Rectal smooth muscle tissue (tissue), 1 donor: ENCODE data around the gene AK4.

ENCODE experiments used
- H3K27ac ChIP-seq: one replicate; pipeline ENCODE4 v1.7.0; 2013; ENCODE audit warnings: low read depth, low read length, inconsistent platforms
- H3K27me3 ChIP-seq: one replicate; pipeline ENCODE4 v1.7.0; 2013; ENCODE audit warnings: low read length; ENCODE audit not compliant: control insufficient read depth, insufficient read depth
- H3K36me3 ChIP-seq: one replicate; pipeline ENCODE4 v1.7.0; 2013; ENCODE audit warnings: low read length; ENCODE audit not compliant: control insufficient read depth, insufficient read depth
- H3K4me1 ChIP-seq: one replicate; pipeline ENCODE4 v1.7.0; 2013; ENCODE audit warnings: low read length; ENCODE audit not compliant: control insufficient read depth, insufficient read depth
- H3K4me3 ChIP-seq: one replicate; pipeline ENCODE4 v1.7.0; 2013; ENCODE audit warnings: low read length
- H3K9ac ChIP-seq: one replicate; pipeline ENCODE4 v1.7.0; 2013; ENCODE audit warnings: low read length

AK4 gene

DNA sequence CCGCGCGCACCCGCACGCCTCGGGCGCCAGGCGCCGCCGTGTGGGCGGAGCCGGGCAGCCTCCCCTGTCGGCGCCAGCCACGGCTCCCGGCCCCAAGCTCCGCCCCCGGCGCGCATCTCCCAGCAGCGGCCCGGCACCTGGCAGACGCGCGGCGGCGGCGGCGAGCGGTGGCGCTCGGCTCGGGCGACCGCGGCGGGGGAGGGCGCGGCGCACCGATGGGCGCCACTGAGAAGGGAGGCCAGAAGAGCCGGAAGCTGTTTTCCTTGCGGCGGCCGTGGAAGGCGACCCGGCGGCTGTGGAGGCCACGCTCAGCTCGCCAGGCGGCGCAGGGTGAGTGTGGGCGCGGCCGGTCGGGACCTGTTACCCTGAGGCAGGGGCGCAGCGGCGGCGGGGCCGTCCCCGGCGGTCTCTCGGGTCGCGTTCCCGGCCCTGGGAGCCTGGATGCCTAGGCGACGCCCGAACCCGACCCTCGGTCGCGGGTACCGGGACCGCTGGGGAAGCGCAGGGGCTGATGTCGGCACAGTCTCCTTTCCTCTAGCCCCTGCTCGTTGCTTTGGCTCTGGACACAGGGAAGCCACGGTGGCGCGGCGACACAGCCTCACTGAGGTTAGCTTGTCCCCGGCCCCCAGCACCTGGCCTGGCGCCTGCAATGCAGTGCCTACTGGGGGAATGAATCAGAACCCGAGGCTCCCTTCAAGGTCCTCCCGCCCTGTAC, 106.5 kb downstream of the AK4 start:
- H3K27ac ChIP-seq, result no peak overlapping the region
- no peak overlapping the region for H3K9ac ChIP-seq
- H3K4me1 ChIP-seq, result no peaks in the 10 kb centered on the region

DNA sequence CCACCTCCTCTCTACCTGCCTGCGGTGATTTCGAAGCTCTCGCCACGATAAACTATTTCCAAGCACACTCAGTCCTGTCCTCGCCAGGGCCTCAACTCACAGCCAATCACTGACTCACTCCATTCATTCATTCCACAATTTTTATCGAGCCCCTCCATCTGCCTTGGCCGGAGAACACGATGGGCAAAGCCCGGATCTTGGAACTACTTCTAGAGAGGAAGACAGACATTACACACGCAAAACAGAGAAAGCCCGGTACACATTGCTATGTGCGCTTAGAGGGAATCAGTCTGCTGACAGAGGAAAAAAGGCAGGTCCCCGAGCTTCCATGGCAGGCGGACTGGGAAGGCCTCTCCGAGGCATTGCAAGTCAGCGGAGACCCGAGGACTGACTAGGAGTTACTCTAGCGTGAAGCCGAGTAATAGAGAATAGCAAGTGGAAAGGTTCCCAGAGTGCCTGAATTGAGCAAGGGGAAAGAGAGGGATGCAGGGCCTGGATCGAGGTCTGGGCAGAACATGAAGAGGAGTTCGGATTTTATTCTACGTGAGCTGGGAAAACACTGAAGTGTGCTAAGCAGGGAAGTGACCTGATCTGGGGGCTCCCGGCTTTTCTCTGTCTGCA, 107.1 kb downstream of the AK4 start:
- H3K9ac ChIP-seq, result no peak overlapping the region
- H3K4me3 ChIP-seq, result peak overlapping the region; percentile 72
- H3K36me3 ChIP-seq, result no peaks in the 10 kb centered on the region
- no peak overlapping the region for H3K27ac ChIP-seq
- H3K4me1 ChIP-seq, result no peaks in the 10 kb centered on the region
- peaks cover 5% of the 10 kb centered on the region for H3K27me3 ChIP-seq

More for the DNA sequence above, 106.5 kb downstream of the AK4 start:
- Histone ChIP-seq H3K4me3 (peak overlapping the region; percentile 83), H3K36me3 (no peaks in the 10 kb centered on the region), H3K27me3 (peaks cover 5% of the 10 kb centered on the region)

DNA sequence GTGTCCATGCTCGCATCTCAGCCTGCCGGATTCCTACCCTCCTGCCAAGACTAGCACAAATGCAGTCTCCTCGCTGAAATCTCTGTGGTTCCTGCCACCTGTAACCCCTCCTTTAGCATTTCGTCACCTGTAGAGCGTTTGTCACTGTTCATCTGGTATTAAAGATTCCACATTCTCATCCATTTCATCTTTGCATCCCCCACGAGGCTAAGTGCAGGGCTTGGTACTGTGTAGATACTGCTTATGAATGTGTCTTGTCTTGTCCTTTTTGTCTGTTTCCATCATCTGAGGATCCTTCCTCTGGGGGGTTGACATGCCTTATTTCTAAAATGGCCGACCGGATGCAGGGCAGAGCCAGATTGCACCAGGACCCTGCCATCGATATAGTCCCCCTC, 107.7 kb downstream of the AK4 start:
- H3K4me1 ChIP-seq, result no peaks in the 10 kb centered on the region
- no peak overlapping the region for H3K9ac ChIP-seq
- no peaks in the 10 kb centered on the region for H3K36me3 ChIP-seq
- H3K4me3 ChIP-seq, result no peak overlapping the region
- H3K27me3 ChIP-seq, result peaks cover 5% of the 10 kb centered on the region
- H3K27ac ChIP-seq, result no peak overlapping the region

DNA sequence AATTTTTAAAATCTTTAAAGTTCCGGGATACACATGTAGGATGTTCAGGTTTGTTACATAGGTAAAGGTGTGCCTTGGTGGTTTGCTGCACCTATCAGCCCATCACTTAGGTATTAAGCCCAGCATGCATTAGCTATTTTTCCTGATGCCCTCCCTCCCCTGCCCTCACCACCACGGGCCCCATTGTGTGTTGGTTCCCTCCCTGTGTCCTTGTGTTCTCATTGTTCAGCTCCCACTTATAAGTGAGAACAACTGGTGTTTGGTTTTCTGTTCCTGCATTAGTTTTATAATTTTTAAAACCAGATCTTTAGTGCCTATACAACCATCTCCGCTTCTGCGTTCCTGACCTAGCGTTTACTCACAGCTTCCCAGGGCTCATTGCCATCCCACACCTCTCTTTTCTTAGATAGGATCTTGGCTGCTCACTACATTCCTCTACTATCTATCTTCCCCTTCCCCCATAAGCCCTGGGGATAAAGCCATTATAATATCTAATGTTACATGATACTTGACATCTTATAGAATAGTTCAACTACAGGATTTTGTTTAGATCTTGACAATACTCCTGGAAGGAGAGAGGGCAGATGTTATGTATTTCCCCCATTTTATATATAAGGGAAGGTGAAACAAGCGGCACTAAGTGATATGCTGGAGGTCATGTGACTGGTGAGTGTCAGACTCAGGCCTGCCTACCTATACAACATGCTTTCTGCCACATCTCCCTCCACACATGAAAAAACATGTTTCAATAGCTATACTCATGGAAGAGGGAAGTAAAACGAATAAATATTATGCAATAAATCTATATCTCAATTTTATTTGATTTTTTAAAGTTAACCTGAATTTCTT, 109.1 kb downstream of the AK4 start:
- Histone ChIP-seq H3K4me1 (no peaks in the 10 kb centered on the region), H3K27ac (no peak overlapping the region), H3K27me3 (peaks cover 5% of the 10 kb centered on the region), H3K36me3 (no peaks in the 10 kb centered on the region), H3K9ac (no peak overlapping the region), H3K4me3 (no peak overlapping the region)

DNA sequence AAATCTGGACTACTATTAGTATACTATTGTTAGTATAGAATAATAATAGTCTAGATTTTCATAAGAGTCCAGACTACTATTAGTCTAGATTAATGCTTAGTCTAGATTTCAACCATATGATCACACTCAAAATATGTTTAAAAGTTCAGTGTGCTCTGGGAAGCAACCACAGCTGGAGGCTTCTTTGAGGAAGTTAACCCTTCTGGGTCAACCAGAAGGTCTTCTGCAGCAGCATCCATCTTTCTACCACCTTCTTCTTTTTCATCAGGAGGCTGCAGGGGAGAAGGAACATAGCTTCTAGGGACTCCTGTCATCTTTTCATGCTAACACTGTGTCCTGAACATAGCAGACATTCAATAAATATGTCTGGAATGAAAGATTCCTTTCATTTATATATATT, 110.1 kb downstream of the AK4 start:
- H3K27ac ChIP-seq, result no peak overlapping the region
- H3K4me3 ChIP-seq, result no peak overlapping the region
- H3K27me3 ChIP-seq, result peaks cover 5% of the 10 kb centered on the region
- H3K36me3 ChIP-seq, result no peaks in the 10 kb centered on the region
- H3K9ac ChIP-seq, result no peak overlapping the region
- H3K4me1 ChIP-seq, result no peaks in the 10 kb centered on the region

DNA sequence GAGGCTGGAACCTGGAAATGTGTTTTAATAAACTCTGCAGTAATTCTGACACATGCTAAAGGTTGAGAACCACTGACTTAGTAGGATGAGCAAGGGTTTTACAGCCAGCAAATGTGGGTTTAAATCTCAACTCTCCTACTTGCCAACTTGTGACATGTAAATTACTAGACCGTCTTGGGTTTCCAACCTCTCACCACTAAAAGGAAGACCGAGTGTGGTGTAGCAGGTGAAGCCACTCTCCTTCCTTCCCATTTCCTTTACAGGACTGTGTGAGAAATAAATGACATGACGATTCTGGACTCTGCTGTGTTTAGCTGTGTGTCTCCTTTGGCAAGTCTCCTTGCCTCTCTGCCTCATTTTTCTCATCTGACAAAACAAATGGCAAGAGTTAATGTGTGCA, 111.8 kb downstream of the AK4 start:
- Histone ChIP-seq H3K4me3 (no peak overlapping the region), H3K9ac (no peak overlapping the region), H3K36me3 (no peaks in the 10 kb centered on the region), H3K27me3 (peaks cover 5% of the 10 kb centered on the region), H3K27ac (no peak overlapping the region), H3K4me1 (no peaks in the 10 kb centered on the region)

DNA sequence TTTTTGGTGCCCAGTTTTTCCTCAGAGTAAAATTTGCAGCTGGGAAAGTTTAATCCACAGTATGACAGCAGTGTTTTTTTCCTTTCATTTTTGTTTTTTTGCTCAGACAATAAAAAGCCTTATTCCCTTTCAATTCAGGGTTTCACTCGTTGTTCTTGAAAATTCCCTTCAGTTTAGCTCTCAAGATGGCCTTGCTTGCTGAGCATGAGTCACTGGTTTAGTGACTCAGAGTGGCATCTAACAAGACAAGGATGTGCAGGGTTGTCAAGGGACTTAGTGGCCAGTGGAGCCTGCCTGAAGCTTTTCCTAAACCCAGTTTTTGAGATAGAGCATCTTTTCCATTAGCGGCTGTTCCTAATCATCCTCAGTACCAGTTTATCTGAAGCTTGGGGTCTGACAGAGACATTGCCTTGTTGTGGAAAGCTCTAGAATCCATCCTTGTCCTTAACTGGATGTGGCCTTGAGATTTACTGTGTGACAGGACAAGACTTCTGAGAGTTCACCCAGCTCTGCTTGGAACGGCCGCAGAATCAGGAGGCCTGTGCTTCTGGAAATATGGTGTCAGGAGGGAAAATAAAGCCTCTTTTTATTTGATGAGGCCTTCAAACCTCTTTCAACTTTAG, 113.0 kb downstream of the AK4 start:
- H3K27ac ChIP-seq, result no peak overlapping the region
- H3K4me1 ChIP-seq, result no peaks in the 10 kb centered on the region
- no peak overlapping the region for H3K9ac ChIP-seq
- peaks cover 3% of the 10 kb centered on the region for H3K27me3 ChIP-seq
- no peaks in the 10 kb centered on the region for H3K36me3 ChIP-seq
- H3K4me3 ChIP-seq, result no peak overlapping the region

DNA sequence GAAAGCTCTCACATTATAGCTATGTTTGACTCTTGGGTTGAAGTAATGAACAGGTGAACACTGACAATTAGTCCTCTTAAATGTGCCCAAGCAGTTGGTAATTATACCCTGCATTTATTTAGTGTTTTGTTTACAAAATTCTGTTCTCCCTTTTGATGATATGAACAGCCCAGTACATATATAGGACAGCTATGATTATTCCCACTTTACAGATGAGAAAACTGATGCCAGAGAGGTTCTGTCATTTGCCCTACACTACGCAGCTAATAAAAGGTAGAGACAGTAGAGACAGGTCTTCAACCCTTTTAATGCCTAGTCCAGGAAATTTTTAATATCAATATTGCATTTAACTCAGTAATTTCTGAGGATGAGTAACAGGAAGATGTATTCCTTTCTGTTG, 115.3 kb downstream of the AK4 start:
- Histone ChIP-seq H3K4me1 (no peaks in the 10 kb centered on the region), H3K27ac (no peak overlapping the region), H3K36me3 (no peaks in the 10 kb centered on the region), H3K9ac (no peak overlapping the region), H3K27me3 (peaks cover 3% of the 10 kb centered on the region), H3K4me3 (no peak overlapping the region)

DNA sequence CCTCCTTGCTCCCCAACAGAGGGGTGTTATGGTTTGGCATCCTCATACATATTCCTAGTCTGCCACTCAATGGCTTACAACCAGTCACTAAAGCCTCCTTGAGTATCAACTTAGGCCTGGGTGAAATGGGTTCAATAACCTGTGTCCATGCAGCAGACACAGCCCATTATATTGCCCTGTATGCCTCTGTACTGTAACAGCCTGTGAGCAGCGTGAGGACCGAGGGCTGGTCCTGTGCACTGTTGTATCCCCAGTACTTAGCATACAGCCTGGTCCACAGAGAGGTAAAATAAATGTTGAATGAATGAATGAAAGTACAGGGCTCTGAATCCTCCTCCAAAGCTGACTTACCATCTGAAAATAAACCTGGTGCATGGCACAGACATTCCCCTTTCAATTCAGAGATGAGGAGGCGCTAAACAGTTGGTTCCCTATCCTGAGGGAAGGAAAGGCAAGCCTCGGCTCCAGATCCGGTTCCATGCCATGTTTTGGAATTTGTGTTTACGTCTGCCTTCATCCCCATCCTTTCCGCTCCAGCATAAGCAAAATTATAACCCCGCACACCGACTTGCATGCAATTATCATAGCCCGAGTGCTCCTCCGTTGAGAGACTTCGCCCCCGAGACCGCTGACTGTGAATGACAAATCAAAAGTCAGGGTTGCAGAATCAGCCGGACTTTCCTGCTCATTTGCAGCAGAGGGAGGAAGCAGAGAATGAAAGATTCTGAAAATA, 116.4 kb downstream of the AK4 start:
- H3K27me3 ChIP-seq, result peaks cover 3% of the 10 kb centered on the region
- H3K36me3 ChIP-seq, result no peaks in the 10 kb centered on the region
- peak overlapping the region; percentile 32 for H3K4me3 ChIP-seq
- no peak overlapping the region for H3K9ac ChIP-seq
- H3K4me1 ChIP-seq, result no peaks in the 10 kb centered on the region
- H3K27ac ChIP-seq, result no peak overlapping the region

DNA sequence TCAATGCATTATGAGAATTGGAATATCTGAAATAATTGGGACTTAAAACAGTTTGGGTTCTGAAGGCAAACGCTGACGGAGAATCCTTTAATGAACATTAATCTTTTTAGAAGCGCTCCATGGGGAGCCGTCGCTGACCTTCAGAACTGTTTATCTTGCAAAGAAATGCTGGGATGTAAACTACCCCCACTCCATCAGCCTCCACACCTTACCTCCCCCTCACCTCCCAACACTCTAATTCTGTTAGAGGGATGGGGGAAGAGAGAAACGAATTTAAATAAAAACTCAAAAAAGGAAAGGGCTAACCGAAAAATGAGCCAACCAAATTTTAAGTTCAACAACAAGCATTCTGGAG, 117.3 kb downstream of the AK4 start:
- H3K4me3 ChIP-seq, result peak overlapping the region; percentile 43
- H3K9ac ChIP-seq, result no peak overlapping the region
- no peaks in the 10 kb centered on the region for H3K36me3 ChIP-seq

DNA sequence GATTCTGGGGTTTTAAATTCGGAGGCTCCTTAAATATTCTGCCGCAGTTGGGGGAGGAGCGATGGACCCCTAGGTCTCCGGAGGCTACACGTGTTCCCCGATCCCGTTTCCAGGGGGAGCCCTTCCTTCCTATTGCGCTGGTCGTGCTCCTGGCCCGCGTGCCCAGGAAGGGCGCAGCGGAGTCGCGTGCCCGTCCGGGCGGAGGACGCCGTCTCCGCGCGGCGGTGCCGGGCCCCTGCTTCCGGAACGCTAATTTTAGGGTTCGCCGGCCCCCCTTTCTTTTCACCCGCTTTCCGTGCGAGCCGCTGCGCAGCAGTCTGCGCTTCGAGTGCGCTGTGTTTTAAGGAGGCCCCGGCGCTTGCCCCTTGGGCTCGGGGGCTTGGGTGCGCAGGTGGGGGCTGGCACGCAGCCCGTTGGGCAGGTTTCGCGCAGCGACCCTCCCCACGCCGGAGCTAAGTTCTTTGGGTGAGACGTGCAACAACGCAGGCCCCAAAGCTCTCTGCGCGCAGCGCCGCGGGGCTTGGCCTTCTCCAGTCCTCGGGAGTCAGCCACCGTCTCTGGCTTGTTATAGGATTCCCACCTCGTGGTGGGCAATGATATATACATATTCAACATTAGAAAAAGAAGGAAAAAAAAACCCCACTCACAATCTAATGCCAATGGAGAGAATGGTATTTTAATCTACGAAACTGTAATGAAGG, 117.8 kb downstream of the AK4 start:
- peaks cover 3% of the 10 kb centered on the region for H3K27me3 ChIP-seq
- no peak overlapping the region for H3K27ac ChIP-seq
- H3K4me3 ChIP-seq, result peak overlapping the region; percentile 43
- no peaks in the 10 kb centered on the region for H3K36me3 ChIP-seq
- H3K9ac ChIP-seq, result no peak overlapping the region
- H3K4me1 ChIP-seq, result no peaks in the 10 kb centered on the region

More for the DNA sequence above, 117.3 kb downstream of the AK4 start:
- peaks cover 3% of the 10 kb centered on the region for H3K27me3 ChIP-seq
- H3K4me1 ChIP-seq, result no peaks in the 10 kb centered on the region
- no peak overlapping the region for H3K27ac ChIP-seq
